ENCODE data around the gene VPS41. TPM values are rescaled to one million over a fixed set of nuclear protein-coding genes. Genes with fewer than 3 reads are reported as not detected.
"Not testable (repeated sequence)": the region's sequence is repeated elsewhere in the genome, so short reads cannot be mapped to it uniquely, and the experiment has no call there.

VPS41 gene
- polyA plus RNA-seq (2012; ENCODE audit: insufficient read depth, insufficient read length), result 33.6 TPM

GRCh38 chr7:38908759-38909335 is at the start of gene VPS41:
VPS41 (minus strand) TSS chr7:38909191; CDS start chr7:38909174, 17 bp downstream.
- H3K4me3 ChIP-seq (ENCODE audit: low read length), result peak within 1 kb of the TSS; percentile 89
- peak; percentile 70 for DNase-seq (ENCODE audit: low read depth, low spot score)

GRCh38 chr7:38955892-38956291 is 46.9 kb upstream of the VPS41 start:
- no peak overlapping the region for H3K4me3 ChIP-seq (ENCODE audit: low read length)

GRCh38 chr7:38953971-38954370 is 45.0 kb upstream of the VPS41 start:
- no peak overlapping the region for H3K4me3 ChIP-seq (ENCODE audit: low read length)
- DNase-seq (ENCODE audit: low read depth, low spot score), result no peak

More at GRCh38 chr7:38955892-38956291, 46.9 kb upstream of the VPS41 start:
- DNase-seq (ENCODE audit: low read depth, low spot score), result no peak

- DNase-seq (ENCODE audit: low read depth, low spot score), result no peak
- no peak overlapping the region for H3K4me3 ChIP-seq (ENCODE audit: low read length)
Observed at GRCh38 chr7:38953227-38953626, 44.2 kb upstream of the VPS41 start.

GRCh38 chr7:38951213-38951612 is 42.2 kb upstream of the VPS41 start:
- no peak for DNase-seq (ENCODE audit: low read depth, low spot score)
- H3K4me3 ChIP-seq (ENCODE audit: low read length), result no peak overlapping the region

- no peak overlapping the region for H3K4me3 ChIP-seq (ENCODE audit: low read length)
- DNase-seq (ENCODE audit: low read depth, low spot score), result no peak
Observed at GRCh38 chr7:38950309-38950708, 41.3 kb upstream of the VPS41 start.

- DNase-seq (ENCODE audit: low read depth, low spot score); H3K4me3 ChIP-seq (ENCODE audit: low read length): not testable (repeated sequence)
Observed at GRCh38 chr7:38947541-38947940, 38.5 kb upstream of the VPS41 start.

- DNase-seq (ENCODE audit: low read depth, low spot score), result no peak
- no peak overlapping the region for H3K4me3 ChIP-seq (ENCODE audit: low read length)
Observed at GRCh38 chr7:38942431-38943051, 33.5 kb upstream of the VPS41 start.

GRCh38 chr7:38940774-38941173 is 31.8 kb upstream of the VPS41 start:
- no peak for DNase-seq (ENCODE audit: low read depth, low spot score)
- H3K4me3 ChIP-seq (ENCODE audit: low read length), result no peak overlapping the region

- H3K4me3 ChIP-seq (ENCODE audit: low read length), result no peak overlapping the region
- DNase-seq (ENCODE audit: low read depth, low spot score), result no peak
Observed at GRCh38 chr7:38938589-38938988, 29.6 kb upstream of the VPS41 start.

- DNase-seq (ENCODE audit: low read depth, low spot score), result no peak
- H3K4me3 ChIP-seq (ENCODE audit: low read length), result no peak overlapping the region
Observed at GRCh38 chr7:38938001-38938485, 29.1 kb upstream of the VPS41 start.

GRCh38 chr7:38936641-38937040 is 27.6 kb upstream of the VPS41 start:
- DNase-seq (ENCODE audit: low read depth, low spot score), result no peak

GRCh38 chr7:38934536-38934935 is 25.5 kb upstream of the VPS41 start:
- H3K4me3 ChIP-seq (ENCODE audit: low read length), result no peak overlapping the region
- DNase-seq (ENCODE audit: low read depth, low spot score), result no peak

More at GRCh38 chr7:38936641-38937040, 27.6 kb upstream of the VPS41 start:
- no peak overlapping the region for H3K4me3 ChIP-seq (ENCODE audit: low read length)

- no peak for DNase-seq (ENCODE audit: low read depth, low spot score)
Observed at GRCh38 chr7:38934051-38934450, 25.1 kb upstream of the VPS41 start.

GRCh38 chr7:38932509-38933168 is 23.6 kb upstream of the VPS41 start:
- peak; percentile 16 for DNase-seq (ENCODE audit: low read depth, low spot score)

More at GRCh38 chr7:38934051-38934450, 25.1 kb upstream of the VPS41 start:
- H3K4me3 ChIP-seq (ENCODE audit: low read length), result no peak overlapping the region

GRCh38 chr7:38929460-38930171 is 20.6 kb upstream of the VPS41 start:
- no peak for DNase-seq (ENCODE audit: low read depth, low spot score)
- no peak overlapping the region for H3K4me3 ChIP-seq (ENCODE audit: low read length)

More at GRCh38 chr7:38932509-38933168, 23.6 kb upstream of the VPS41 start:
- H3K4me3 ChIP-seq (ENCODE audit: low read length), result no peak overlapping the region

GRCh38 chr7:38928506-38928905 is 19.5 kb upstream of the VPS41 start:
- H3K4me3 ChIP-seq (ENCODE audit: low read length), result no peak overlapping the region
- no peak for DNase-seq (ENCODE audit: low read depth, low spot score)

GRCh38 chr7:38927751-38928150 is 18.8 kb upstream of the VPS41 start:
- H3K4me3 ChIP-seq (ENCODE audit: low read length), result no peak overlapping the region
- no peak for DNase-seq (ENCODE audit: low read depth, low spot score)

GRCh38 chr7:38920731-38921130 is 11.7 kb upstream of the VPS41 start:
- no peak overlapping the region for H3K4me3 ChIP-seq (ENCODE audit: low read length)
- no peak for DNase-seq (ENCODE audit: low read depth, low spot score)

- no peak for DNase-seq (ENCODE audit: low read depth, low spot score)
- no peak overlapping the region for H3K4me3 ChIP-seq (ENCODE audit: low read length)
Observed at GRCh38 chr7:38916396-38916795, 7.4 kb upstream of the VPS41 start.
